K562 (cell line): Measurements from ENCODE around the gene KCNQ4. TPM values are rescaled to one million over a fixed set of nuclear protein-coding genes. Genes with fewer than 3 reads are reported as not detected.

ENCODE experiments used
- BHLHE40 ChIP-seq: IDR thresholded peaks from 2 replicates; pipeline ENCODE4 v1.6.1; 2011; ENCODE audit warnings: low read length, improper control_type of control experiment
- CBFA2T3 ChIP-seq: fragments of 450-650 bp; IDR thresholded peaks from 2 replicates; pipeline ENCODE4 v1.6.1; 2017
- COPS2 ChIP-seq: fragments of 450-650 bp; conservative IDR thresholded peaks from 2 replicates; pipeline ENCODE4 v1.6.1; 2016; ENCODE audit warnings: mild to moderate bottlenecking, moderate library complexity
- FIP1L1 ChIP-seq: fragments of 200-400 bp; formaldehyde crosslinking; IDR thresholded peaks from 2 replicates; pipeline ENCODE4 v1.6.1; 2018; ENCODE audit warnings: mild to moderate bottlenecking, low read depth, low read length; ENCODE audit not compliant: poor library complexity, severe bottlenecking
- GTF2E2 ChIP-seq: fragments of 200-800 bp; sonication (Bioruptor generic); IDR thresholded peaks from 2 replicates; pipeline ENCODE4 v1.6.1; 2016; ENCODE audit warnings: missing genetic modification characterization, missing compliant biosample characterization
- GTF2F1 ChIP-seq: IDR thresholded peaks from 2 replicates; pipeline ENCODE4 v1.6.1; 2011; ENCODE audit warnings: low read depth, low read length, improper control_type of control experiment
- HMG20A ChIP-seq: fragments of 450-650 bp; formaldehyde crosslinking; conservative IDR thresholded peaks from 2 replicates; pipeline ENCODE4 v1.4.0; 2020; ENCODE audit warnings: mild to moderate bottlenecking, mixed read lengths
- HMGN3 ChIP-seq: IDR thresholded peaks from 2 replicates; pipeline ENCODE4 v1.6.1; 2011; ENCODE audit warnings: borderline replicate concordance, low read depth, mild to moderate bottlenecking, mixed read lengths, low read length; ENCODE audit not compliant: insufficient read length; ENCODE audit errors: extremely low read depth
- KAT2B ChIP-seq: IDR thresholded peaks from one replicate; pipeline ENCODE4 v1.6.1; 2012; ENCODE audit warnings: low read depth, mild to moderate bottlenecking, control low read depth, inconsistent platforms, low read length, moderate library complexity
- KLF6 ChIP-seq: fragments of 250-450 bp; sonication (Bioruptor Pico); IDR thresholded peaks from 2 replicates; pipeline ENCODE4 v1.4.0; 2020; ENCODE audit warnings: mild to moderate bottlenecking, moderate library complexity, borderline replicate concordance
- MECOM ChIP-seq: fragments of 250-450 bp; sonication (Bioruptor Pico); IDR thresholded peaks from 2 replicates; pipeline ENCODE4 v1.8.0; 2022; ENCODE audit warnings: inconsistent platforms
- NR3C1 ChIP-seq: sonication (generic); formaldehyde crosslinking; IDR thresholded peaks from 2 replicates; pipeline ENCODE4 v1.8.1; 2022; ENCODE audit warnings: missing genetic modification reagents
- PHB2 ChIP-seq: fragments of 450-650 bp; IDR thresholded peaks from 2 replicates; pipeline ENCODE4 v1.6.1; 2017; ENCODE audit warnings: low read depth
- RAD21 ChIP-seq, 2 experiments: fragments of 250-450 bp in 1 of 2; fragments of 450-650 bp in 1 of 2; sonication (Bioruptor Pico) in 1 of 2; formaldehyde crosslinking in 1 of 2; IDR thresholded peaks in 1 of 2; conservative IDR thresholded peaks in 1 of 2; 2 replicates each; pipeline versions ENCODE4 v1.4.0 to v1.8.0; 2020 to 2022; ENCODE audit warnings: mild to moderate bottlenecking in 2 of 2, moderate library complexity in 1 of 2
- RAD51 ChIP-seq: fragments of 450-650 bp; IDR thresholded peaks from 2 replicates; pipeline ENCODE4 v1.7.1; 2016; ENCODE audit warnings: low read depth, mild to moderate bottlenecking, borderline replicate concordance
- RBFOX2 ChIP-seq: fragments of 200-400 bp; formaldehyde crosslinking; IDR thresholded peaks from 2 replicates; pipeline ENCODE4 v1.6.1; 2017; ENCODE audit warnings: low read depth, mild to moderate bottlenecking, low read length, moderate library complexity
- SMARCA5 ChIP-seq: fragments of 450-650 bp; IDR thresholded peaks from 2 replicates; pipeline ENCODE4 v1.6.1; 2016
- ZBTB1 ChIP-seq: sonication (generic); formaldehyde crosslinking; IDR thresholded peaks from 2 replicates; pipeline ENCODE4 v1.8.1; 2023; ENCODE audit warnings: missing genetic modification reagents, low read depth, mild to moderate bottlenecking, borderline replicate concordance
- ZNF274 ChIP-seq: IDR thresholded peaks from 2 replicates; pipeline ENCODE4 v1.6.1; 2011; ENCODE audit warnings: low read depth, mild to moderate bottlenecking, low read length, moderate library complexity, borderline replicate concordance
- ZNF384 ChIP-seq: IDR thresholded peaks from 2 replicates; pipeline ENCODE4 v1.6.1; 2012; ENCODE audit warnings: low read depth, low read length, improper control_type of control experiment
- polyA plus RNA-seq, 8 experiments: library from polyadenylated mRNA; depleted of rRNA in 4 of 8; stranded (reverse) in 5 of 8; unstranded in 3 of 8; fragments of >200 nt; fragmentation: Nextera tagmentation in 2 of 8; fragmentation: Illumina TruSeq in 1 of 8; extraction: Ambion mirVana in 2 of 8; extraction: Trizol in 1 of 8; gene quantifications; 2 replicates each; pipeline versions ENCODE4 v1.2.1 to v1.2.3, GENCODE V29; 2011 to 2014; ENCODE audit warnings: inconsistent platforms in 1 of 8, missing spikeins in 1 of 8
- total RNA-seq, 7 experiments: library from RNA; depleted of rRNA in 6 of 7; stranded (reverse); fragments of >200 nt in 6 of 7; fragmentation: Illumina TruSeq in 2 of 7; extraction: Trizol in 2 of 7; gene quantifications; 2 replicates each; pipeline versions ENCODE4 v1.2.1 to v1.2.3, GENCODE V29; 2011 to 2021; ENCODE audit warnings: low replicate concordance in 1 of 7
- TF ChIP-seq, protein P1 (sequence below): sonication (generic); formaldehyde crosslinking; IDR thresholded peaks from 2 replicates; pipeline ENCODE4 v1.8.0; 2022; ENCODE audit warnings: missing genetic modification reagents, mild to moderate bottlenecking, borderline replicate concordance
- TF ChIP-seq, protein P2 (sequence below): IDR thresholded peaks from 2 replicates; pipeline ENCODE4 v1.6.1; 2011; ENCODE audit not compliant: insufficient read length; ENCODE audit errors: extremely low read depth
- TF ChIP-seq, protein P3 (sequence below): fragments of 250-450 bp; sonication (Bioruptor Pico); IDR thresholded peaks from 2 replicates; pipeline ENCODE4 v1.4.0; 2020; ENCODE audit warnings: mild to moderate bottlenecking
- TF ChIP-seq, protein P4 (sequence below): fragments of 250-450 bp; sonication (Bioruptor Pico); IDR thresholded peaks from 2 replicates; pipeline ENCODE4 v1.8.0; 2022; ENCODE audit warnings: inconsistent platforms, mild to moderate bottlenecking, moderate library complexity, borderline replicate concordance
- TF ChIP-seq, protein P5 (sequence below): fragments of 450-650 bp; IDR thresholded peaks from 2 replicates; pipeline ENCODE4 v1.6.1; 2016; ENCODE audit warnings: low read depth, mild to moderate bottlenecking, moderate library complexity

Gene KCNQ4
- total and polyA plus RNA-seq, 9 of the 15 experiments (the other 6 are each of a cell fraction or from before 2014, with no cell fraction given), result 0.07 to 4.1 (median 0.79) TPM

DNA sequence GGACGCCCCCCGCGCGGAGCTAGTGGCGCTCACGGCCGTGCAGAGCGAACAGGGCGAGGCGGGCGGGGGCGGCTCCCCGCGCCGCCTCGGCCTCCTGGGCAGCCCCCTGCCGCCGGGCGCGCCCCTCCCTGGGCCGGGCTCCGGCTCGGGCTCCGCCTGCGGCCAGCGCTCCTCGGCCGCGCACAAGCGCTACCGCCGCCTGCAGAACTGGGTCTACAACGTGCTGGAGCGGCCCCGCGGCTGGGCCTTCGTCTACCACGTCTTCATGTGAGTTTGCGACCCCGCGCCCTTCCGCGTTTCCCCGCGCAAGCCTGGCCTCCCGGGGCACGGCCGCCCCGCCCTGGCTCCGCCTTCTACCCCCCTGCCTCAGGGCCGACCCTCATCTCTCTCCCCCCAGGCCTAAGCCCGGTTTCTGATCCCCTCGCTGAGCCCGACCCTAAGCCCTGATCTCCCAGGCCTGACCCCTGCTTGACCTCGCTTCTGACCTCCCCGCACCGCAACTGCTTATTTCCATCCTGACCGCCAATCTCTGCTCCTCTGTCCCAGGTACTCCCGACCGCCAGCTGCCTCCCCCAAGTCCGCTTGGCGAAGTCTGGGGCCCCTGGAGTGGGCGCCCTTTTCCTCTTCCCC lies 669 bp downstream of the KCNQ4 start (continued):
- TF ChIP-seq ZNF384 (no peak), SMARCA5 (0 out of 2 replicates have a peak, but pooled peaks have one; percentile 24), CBFA2T3 (0 out of 2 replicates have a peak, but pooled peaks have one; percentile 14), KLF6 (CRISPR knock-in tag) (no peak), MECOM (CRISPR knock-in tag) (no peak), COPS2 (no peak), FIP1L1 (no peak), RAD21 (CRISPR knock-in tag; conservative IDR thresholded peaks at IDR 0.05 in 1 of 2, IDR thresholded peaks at IDR 0.05 in 1 of 2) (no peak), RBFOX2 (peak; percentile 38; the same call in 1 of the 2 replicates), PHB2 (0 out of 2 replicates have a peak, but pooled peaks have one; percentile 10), RAD51 (no peak), HMG20A (CRISPR knock-in tag) (no peak), BHLHE40 (no peak), HMGN3 (peak; percentile 68), ZNF274 (no peak), NR3C1 (CRISPR knock-in tag) (no peak), KAT2B (no peak), GTF2F1 (no peak), GTF2E2 (no peak), ZBTB1 (CRISPR knock-in tag) (no peak)
- TF ChIP-seq, protein P1, sequence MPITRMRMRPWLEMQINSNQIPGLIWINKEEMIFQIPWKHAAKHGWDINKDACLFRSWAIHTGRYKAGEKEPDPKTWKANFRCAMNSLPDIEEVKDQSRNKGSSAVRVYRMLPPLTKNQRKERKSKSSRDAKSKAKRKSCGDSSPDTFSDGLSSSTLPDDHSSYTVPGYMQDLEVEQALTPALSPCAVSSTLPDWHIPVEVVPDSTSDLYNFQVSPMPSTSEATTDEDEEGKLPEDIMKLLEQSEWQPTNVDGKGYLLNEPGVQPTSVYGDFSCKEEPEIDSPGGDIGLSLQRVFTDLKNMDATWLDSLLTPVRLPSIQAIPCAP (CRISPR knock-in tag), result no peak
- TF ChIP-seq, protein P2, sequence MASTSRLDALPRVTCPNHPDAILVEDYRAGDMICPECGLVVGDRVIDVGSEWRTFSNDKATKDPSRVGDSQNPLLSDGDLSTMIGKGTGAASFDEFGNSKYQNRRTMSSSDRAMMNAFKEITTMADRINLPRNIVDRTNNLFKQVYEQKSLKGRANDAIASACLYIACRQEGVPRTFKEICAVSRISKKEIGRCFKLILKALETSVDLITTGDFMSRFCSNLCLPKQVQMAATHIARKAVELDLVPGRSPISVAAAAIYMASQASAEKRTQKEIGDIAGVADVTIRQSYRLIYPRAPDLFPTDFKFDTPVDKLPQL, result no peak
- TF ChIP-seq, protein P3, sequence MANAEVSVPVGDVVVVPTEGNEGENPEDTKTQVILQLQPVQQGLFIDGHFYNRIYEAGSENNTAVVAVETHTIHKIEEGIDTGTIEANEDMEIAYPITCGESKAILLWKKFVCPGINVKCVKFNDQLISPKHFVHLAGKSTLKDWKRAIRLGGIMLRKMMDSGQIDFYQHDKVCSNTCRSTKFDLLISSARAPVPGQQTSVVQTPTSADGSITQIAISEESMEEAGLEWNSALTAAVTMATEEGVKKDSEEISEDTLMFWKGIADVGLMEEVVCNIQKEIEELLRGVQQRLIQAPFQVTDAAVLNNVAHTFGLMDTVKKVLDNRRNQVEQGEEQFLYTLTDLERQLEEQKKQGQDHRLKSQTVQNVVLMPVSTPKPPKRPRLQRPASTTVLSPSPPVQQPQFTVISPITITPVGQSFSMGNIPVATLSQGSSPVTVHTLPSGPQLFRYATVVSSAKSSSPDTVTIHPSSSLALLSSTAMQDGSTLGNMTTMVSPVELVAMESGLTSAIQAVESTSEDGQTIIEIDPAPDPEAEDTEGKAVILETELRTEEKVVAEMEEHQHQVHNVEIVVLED (CRISPR knock-in tag), result no peak
- TF ChIP-seq, protein P4, sequence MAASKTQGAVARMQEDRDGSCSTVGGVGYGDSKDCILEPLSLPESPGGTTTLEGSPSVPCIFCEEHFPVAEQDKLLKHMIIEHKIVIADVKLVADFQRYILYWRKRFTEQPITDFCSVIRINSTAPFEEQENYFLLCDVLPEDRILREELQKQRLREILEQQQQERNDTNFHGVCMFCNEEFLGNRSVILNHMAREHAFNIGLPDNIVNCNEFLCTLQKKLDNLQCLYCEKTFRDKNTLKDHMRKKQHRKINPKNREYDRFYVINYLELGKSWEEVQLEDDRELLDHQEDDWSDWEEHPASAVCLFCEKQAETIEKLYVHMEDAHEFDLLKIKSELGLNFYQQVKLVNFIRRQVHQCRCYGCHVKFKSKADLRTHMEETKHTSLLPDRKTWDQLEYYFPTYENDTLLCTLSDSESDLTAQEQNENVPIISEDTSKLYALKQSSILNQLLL, result no peak
- TF ChIP-seq, protein P5, sequence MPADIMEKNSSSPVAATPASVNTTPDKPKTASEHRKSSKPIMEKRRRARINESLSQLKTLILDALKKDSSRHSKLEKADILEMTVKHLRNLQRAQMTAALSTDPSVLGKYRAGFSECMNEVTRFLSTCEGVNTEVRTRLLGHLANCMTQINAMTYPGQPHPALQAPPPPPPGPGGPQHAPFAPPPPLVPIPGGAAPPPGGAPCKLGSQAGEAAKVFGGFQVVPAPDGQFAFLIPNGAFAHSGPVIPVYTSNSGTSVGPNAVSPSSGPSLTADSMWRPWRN, result no peak
